Panc1 (cell line): ENCODE measurements around the gene LRRTM3.

Experiments used
- CTCF ChIP-seq: fragments of 450-650 bp; IDR thresholded peaks from 2 replicates; pipeline ENCODE4 v1.5.1; 2017; ENCODE audit warnings: mild to moderate bottlenecking
- POLR2AphosphoS5 ChIP-seq: IDR thresholded peaks from 2 replicates; pipeline ENCODE4 v1.6.1; 2012; ENCODE audit warnings: mild to moderate bottlenecking, low read depth, low read length, moderate library complexity
- REST ChIP-seq, 2 experiments: IDR thresholded peaks; 2 replicates each; pipeline ENCODE4 v1.6.1; 2011 to 2012; ENCODE audit warnings: low read depth in 2 of 2, control low read depth in 1 of 2, low read length in 1 of 2, mild to moderate bottlenecking in 1 of 2, moderate library complexity in 1 of 2; ENCODE audit not compliant: insufficient read depth in 1 of 2

- TF ChIP-seq CTCF: no peak
- no peak for TF ChIP-seq POLR2AphosphoS5
- TF ChIP-seq REST (IDR thresholded peaks at IDR 0.05; ENCODE audit: insufficient read depth in 1 of 2, low read depth in 2 of 2, low read length in 1 of 2): no peak
Observed at GRCh38 chr10:67022099-67022498, 96.3 kb downstream of the LRRTM3 start.
